Measurements from ENCODE around the gene NRDE2.
A peak's percentile ranks its signal among the peaks of the same experiment; 100 is the strongest.

The NRDE2 gene

DNA sequence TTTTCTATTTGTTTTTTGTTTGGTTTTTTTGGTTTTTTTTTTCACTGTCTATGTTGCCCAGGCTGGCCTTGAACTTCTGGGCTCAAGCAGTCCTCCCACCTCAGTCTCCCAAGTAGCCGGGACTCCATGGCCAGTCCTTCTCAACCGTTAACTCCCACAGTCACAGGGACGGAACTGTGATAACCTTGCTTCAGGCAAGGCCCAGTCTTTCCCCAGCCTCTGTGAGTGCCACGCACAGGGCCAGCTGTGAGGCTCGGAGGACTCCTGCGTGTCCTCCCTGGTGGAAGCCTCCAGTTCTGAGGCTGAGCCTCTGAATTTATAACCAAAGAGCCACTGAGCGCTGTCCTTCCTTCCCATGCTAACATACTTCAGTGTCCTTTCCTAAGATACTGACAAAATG is 51.6 kb downstream of the NRDE2 start:
- TF ChIP-seq POLR2A (IDR thresholded peaks at IDR 0.05; ENCODE audit: low read length) (no peak), GATA1 (IDR thresholded peaks at IDR 0.05; ENCODE audit: low read depth, low read length) (no peak)
- DNase-seq, result no peak

DNA sequence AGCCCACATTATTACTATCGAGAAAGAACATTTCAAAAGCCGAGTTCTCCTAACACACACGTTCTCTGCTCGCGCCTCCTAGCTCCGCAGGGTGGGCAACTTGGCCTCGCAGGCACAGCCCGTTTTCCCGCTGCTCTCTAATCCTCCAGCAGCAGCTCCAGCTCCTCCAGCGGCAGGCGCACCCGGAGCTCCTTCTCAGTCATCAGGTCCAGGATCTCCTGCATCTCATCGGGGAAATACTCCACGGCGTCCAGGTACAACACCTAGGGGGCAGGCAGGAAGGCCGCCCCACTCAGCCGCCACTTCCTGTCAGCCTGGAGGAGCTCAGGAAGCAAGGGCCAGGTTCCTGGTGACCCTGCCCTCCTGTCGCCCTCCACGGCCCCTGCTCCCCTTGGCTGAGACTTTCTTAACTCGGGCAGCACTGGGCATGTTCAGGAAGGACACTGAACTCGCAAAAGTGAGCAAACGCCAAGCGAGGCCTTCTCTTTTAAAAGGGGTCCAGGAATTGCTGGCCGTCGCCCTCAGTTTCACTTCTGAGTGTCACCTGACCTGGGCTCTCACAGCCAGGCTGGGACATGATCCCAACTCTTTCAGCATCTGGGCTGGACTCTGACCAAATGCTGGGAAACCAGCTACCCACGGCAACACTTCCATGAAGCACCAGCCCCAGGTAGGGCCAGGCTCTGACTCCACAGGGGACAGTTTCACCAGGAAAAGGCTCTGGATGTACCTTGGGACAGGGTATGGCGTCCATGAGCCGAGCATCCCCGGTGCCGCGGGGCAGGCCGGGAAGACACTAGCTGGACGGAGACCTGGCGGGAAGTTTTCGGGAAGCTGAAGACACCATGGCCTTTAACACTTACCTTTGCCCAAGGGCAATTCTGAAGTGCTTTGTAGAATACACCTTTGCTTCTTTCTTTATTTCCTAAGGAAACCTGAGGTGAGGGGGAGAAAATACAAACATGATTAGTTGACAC is 53.3 kb downstream of the NRDE2 start:
- TF ChIP-seq GATA1 (IDR thresholded peaks at IDR 0.05; ENCODE audit: low read depth, low read length) (no peak), POLR2A (IDR thresholded peaks at IDR 0.05; ENCODE audit: low read length) (no peak)
- no peak for DNase-seq

DNA sequence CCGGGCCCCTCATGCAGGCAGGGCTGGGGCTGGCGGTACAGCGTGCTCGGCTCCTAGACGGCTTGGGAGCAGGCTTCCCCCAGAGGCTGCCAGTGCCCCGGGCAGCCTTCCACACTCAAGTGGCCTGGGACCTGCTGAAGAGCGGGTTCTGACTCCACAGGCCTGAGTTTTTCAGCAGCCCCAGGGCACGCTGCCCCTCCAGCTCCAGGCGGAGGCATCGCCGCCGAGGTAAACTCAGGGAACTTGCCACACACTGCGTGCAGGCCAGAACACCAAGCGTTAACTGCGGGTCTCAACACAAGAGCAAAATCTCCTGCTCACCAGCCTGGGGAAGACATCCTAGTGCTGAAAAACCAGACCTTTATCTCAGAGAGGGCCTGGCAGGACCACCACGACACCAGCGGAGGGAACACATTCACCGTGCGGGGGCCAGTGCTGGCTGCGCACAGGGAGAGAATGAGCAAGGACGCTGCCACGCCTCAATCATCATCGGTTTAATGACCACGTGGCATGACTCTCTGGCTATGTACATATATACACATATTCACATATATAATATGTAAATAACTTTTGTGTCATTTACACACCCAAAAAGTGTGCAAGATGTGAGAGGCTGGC is 54.1 kb downstream of the NRDE2 start:
- DNase-seq, result no peak
- TF ChIP-seq GATA1 (IDR thresholded peaks at IDR 0.05; ENCODE audit: low read depth, low read length) (no peak), POLR2A (IDR thresholded peaks at IDR 0.05; ENCODE audit: low read length) (no peak)

DNA sequence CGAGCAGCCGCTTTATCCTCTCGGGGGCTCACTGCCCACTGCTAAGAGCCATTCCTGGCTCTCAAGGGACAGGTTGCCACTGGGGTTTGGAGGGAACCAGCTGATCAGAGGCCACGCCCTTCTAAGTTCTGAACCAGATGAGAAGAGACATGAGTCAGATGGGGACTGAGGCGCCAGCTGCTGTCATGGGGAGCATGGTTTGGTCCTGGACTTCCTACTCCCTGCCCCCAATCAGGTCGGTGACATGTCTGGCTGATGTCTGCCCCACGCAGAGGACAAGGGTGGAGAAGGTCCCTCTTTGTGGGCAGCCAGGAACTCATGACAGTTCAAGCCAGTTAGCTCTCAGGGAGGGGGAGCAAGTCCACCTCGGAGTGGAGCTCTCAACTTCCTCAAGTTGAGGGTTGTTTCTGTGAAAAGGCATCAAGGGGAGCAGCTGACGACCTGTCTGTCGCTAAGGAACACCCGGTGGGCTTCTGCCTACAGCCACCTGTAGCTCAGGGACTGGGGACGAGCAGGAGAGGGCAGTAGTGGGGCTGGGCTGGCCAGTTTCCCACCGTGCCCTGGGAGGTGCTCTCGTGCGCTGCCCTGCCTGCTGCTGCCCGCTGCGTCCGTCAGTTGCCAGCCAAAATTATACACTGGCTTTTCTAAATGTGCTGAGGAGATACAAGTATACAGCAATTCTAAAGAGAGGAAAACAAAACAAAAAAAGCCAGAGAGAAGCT is 54.9 kb downstream of the NRDE2 start:
- peak in 1 of 2 experiments; percentile 22 for DNase-seq
- TF ChIP-seq POLR2A (IDR thresholded peaks at IDR 0.05; ENCODE audit: low read length), result no peak
- TF ChIP-seq GATA1 (IDR thresholded peaks at IDR 0.05; ENCODE audit: low read depth, low read length), result no peak

DNA sequence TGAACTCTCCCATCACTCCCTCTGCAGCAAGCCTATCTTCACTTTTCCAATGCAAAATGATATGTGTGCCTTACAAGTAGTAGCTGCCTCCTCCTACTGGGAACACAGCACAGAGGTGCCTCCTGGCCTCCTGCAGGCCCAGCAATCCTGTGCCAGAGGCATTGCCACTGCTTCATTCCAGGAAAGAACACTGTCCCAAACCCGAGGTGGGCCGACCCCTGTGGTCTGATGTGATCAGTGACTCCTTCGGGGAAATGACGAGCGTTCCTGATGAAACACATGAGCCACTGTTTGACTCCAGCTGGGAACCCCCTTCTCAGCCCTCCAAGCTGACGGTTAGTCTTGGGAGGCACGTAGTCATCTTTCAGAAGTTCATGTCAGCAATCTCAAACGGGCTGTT is 55.9 kb downstream of the NRDE2 start:
- peak in 1 of 2 experiments; percentile 6 for DNase-seq
- TF ChIP-seq POLR2A (IDR thresholded peaks at IDR 0.05; ENCODE audit: low read length) (no peak), GATA1 (IDR thresholded peaks at IDR 0.05; ENCODE audit: low read depth, low read length) (no peak)

DNA sequence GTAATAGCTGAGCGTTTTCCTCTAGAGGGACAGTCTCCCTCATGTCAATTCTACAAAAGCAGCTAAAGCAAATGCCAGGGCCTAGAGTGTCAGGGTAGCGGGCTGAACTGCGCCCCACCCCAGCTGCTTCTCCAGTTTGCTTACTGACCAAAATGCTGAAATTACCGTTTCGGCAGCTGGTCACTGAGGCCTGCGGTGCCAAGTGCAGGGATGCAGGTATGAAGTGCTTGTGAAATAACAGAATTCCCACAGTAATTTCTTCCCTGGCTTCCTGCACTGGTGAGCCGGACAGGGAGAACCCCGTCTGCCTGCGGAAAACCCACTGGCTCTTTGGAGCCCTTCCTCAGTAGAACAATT is 56.3 kb downstream of the NRDE2 start:
- no peak for TF ChIP-seq GATA1 (IDR thresholded peaks at IDR 0.05; ENCODE audit: low read depth, low read length)
- TF ChIP-seq POLR2A (IDR thresholded peaks at IDR 0.05; ENCODE audit: low read length), result no peak
- DNase-seq, result no peak

DNA sequence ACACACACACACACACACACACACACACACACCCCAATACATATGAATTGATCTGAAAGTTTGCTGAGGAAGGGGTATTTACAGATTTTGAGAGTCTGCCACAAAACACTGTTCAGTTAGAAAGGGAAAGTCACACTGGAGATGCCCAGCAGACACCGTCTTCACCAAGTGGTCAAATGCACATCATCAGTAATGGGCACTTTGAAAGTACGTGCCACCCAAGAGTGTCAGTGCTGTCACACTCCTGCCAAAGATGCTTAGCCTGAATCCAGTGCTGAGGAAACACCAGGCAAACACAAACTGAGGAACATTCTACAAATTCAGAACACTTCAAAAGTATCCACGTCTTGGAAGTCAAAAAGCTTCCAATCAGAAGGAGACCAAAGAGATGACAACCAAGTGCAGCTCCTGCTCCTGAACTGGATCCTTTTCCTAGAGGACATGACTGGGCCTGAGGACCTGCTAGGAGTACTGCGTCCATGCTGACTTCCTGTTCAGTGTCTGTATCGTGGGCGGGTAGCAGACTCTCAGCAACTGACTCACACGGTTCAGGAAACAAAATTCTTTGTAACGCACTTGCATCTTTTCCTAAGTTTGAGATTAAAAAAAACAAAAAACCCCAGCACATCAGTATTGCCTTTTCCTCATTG is 56.8 kb downstream of the NRDE2 start:
- TF ChIP-seq GATA1 (IDR thresholded peaks at IDR 0.05; ENCODE audit: low read depth, low read length), result no peak
- TF ChIP-seq POLR2A (IDR thresholded peaks at IDR 0.05; ENCODE audit: low read length), result no peak
- no peak for DNase-seq

DNA sequence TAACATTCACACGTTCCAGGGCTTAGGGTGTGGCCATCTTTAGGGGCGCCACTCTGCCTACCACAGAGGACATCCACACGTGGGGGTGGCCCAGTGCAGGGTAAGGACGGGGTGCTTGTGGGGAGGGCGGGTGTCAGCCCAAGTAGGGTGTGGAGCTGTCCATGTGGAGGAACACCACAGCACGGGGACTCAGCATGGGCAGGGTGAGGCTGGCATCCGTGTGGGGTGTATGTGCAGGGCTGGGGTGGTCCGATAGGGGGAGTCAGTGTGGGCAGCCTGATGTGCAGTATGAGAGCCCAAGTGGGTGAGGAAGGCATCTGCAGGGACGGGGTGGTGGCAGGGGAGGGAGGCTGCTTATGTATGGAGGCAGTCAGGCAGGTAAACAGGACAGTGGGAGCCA is 57.7 kb downstream of the NRDE2 start:
- DNase-seq, result peak in 1 of 2 experiments; percentile 10
- TF ChIP-seq POLR2A (IDR thresholded peaks at IDR 0.05; ENCODE audit: low read length) (no peak), GATA1 (IDR thresholded peaks at IDR 0.05; ENCODE audit: low read depth, low read length) (no peak)

DNA sequence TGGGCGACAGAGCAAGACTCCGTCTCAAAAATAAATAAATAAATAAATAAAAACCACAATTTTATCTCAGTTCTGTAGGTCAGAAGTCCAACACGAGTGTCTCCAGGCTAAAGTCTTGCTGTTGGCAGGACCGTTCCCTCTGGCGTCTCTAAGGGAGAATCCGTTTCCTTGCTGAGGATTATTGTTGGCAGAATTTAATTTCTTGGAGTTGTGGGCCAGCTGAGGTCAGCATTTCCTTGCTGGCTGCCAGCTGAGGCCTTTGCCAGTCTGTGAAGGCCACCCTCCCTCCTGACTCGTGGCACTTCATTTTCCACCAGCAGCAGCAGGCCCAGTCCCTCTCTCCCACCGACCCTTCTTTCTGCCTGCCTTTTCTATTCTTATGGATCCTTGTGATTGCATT is 58.2 kb downstream of the NRDE2 start:
- TF ChIP-seq POLR2A (IDR thresholded peaks at IDR 0.05; ENCODE audit: low read length) (no peak), GATA1 (IDR thresholded peaks at IDR 0.05; ENCODE audit: low read depth, low read length) (no peak)
- no peak for DNase-seq

DNA sequence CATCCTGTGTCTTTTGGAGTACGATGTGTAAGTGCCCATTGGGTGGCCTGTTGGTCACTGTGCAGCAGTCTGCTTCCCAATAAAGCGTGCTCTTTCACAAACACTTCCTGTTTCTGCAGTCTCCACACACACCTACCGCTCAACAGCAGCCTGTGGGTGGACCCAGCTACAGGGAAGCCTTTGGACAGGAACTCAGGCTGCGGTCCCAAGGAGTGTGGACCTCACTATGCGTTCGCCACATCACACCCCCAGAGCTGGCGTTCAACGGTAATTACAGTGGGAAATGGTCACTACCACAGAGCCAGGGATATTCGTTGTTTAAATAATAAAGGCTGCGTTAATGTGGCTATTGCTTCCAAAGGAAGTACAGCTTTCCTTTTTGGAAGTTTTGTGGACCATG is 59.2 kb downstream of the NRDE2 start:
- TF ChIP-seq POLR2A (IDR thresholded peaks at IDR 0.05; ENCODE audit: low read length), result no peak
- no peak for TF ChIP-seq GATA1 (IDR thresholded peaks at IDR 0.05; ENCODE audit: low read depth, low read length)
- no peak for DNase-seq

DNA sequence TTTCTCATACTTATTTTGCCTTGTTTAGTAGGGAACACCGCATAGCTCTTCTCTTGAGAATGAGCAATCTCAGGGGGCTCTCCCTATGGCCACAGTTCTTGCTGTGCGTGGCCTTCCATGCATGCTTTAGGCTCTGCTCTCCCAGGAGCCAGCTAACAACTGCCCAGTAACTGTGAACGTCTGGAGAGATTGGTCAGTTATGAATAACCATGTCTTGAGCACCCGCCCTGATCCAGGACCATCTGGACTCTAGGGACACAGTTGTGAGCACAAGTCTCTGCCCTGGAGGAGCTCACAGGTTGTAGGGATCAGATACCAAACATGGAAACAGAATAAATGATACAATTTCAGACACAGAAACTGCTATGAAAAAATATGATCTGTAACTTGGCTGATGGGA is 63.3 kb downstream of the NRDE2 start:
- no peak for TF ChIP-seq POLR2A (IDR thresholded peaks at IDR 0.05; ENCODE audit: low read length)
- no peak for TF ChIP-seq GATA1 (IDR thresholded peaks at IDR 0.05; ENCODE audit: low read depth, low read length)
- DNase-seq, result no peak

DNA sequence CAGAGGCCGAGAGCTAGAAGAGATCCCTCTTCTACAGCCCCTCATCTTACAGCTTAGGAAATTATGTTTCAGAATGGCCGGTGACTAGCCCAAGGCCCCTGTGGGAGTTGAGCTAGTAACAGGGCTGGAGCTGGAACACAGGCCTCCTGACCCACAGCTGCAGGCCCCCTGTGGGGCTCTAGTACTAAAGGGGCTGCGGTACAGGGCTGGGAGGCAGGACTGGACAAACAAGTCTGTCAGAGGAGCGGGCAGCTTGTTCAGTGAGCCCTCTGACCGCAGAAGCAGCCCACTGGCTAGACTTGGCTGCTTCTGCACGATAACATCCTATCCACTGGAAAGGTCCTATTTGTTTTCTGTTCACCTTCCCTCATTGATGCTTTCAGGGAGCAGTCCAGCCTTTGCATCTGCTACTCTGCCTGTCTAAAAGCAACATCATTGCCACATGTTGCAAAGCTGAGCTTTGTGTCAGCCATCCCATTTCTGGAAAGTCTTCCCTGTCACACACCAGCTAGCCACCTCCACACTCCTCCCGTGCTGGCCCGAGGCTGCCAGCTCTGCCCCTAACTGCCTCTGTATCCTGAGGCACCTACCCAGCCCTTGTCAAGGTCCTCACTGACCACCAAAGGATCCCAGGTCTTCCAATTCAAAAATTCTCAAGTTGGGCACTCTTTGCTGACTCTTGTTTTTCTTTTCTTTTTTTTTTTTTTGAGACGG is 65.1 kb downstream of the NRDE2 start:
- no peak for DNase-seq
- TF ChIP-seq POLR2A (IDR thresholded peaks at IDR 0.05; ENCODE audit: low read length) (no peak), GATA1 (IDR thresholded peaks at IDR 0.05; ENCODE audit: low read depth, low read length) (no peak)

DNA sequence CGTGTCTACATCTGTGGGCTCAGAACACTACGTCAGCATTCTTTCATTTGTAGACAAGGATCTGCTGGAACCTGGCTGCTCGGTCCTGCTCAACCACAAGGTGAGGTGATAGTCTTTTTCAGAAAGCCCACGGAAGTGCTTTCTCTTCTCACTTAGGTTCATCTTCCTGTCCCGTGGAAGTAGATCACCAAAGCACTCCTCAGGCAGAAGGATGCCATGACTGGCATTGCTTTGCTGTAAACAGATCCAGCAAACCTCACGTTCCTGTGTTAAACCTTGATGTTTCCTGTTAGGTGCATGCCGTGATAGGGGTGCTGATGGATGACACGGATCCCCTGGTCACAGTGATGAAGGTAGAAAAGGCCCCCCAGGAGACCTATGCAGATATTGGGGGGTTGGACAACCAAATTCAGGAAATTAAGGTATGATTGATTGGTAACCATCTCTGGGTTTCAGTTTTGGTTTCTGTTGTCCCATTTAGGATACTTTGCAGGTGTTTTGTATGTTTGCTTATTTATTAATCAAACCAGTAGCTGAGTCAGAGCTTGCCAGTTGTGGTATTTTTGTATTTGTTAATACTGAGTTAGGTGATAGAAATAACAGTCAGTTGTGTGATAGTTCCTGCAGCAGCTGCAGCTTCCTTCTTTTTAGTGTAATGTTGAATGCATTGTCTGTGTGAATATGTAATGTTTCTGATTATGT is 67.8 kb downstream of the NRDE2 start:
- no peak for DNase-seq
- no peak for TF ChIP-seq GATA1 (IDR thresholded peaks at IDR 0.05; ENCODE audit: low read depth, low read length)
- no peak for TF ChIP-seq POLR2A (IDR thresholded peaks at IDR 0.05; ENCODE audit: low read length)
